NCI-H2107 treated with DMSO at 0.1 percent for 48 hours (cell line): Measurements from ENCODE around the gene ANKS1B.
"Not testable (repeated sequence)": the region's sequence is repeated elsewhere in the genome, so short reads cannot be mapped to it uniquely, and the experiment has no call there.

Experiments
- DNase-seq: peaks from one replicate; lab custom pipeline; 2025; ENCODE audit not compliant: unreplicated experiment; lab: John Stamatoyannopoulos, UW

Gene ANKS1B

DNA sequence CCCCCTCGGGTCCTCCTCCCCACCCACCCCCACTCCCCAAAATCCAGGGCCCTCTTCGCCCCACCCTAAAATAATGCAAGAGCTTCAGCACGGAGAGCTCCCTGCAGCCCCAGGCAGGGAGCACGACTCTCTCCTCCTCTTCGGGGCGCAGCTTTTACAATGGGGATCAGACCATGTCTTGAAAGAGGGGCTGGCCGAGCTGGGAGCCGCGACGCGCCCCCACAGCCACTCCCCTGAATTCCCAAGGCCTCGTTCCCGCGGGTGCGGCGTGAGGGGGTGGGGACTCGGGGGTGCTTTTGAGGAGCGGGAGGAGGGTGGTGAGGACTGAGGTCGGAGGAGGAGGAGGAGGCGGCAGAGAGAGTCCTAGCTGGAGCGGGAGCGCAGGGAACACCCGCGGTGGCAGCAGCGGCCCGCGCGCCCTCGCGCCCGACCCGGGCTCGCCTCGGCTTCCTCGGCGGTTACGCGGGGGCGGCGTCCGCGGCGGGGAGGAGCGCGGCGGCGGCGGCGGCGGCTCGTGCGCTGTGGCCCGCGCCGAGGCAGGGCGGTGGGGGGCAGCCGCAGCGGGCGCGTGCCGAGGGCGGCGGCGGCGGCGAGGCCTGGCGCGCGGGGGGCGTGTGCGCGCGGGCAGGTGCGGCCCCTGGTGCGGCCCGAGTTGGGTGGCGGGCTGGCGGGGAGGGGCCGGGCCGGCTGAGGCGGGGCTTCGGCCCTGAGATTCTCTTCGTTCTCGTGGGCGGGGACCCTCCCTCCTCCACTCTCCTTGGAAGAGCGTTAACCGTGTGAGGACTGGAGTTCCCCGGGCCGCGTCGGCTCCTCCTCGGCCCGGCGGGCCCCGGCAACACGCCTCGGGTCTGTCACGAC is at the start of gene ANKS1B:
Gene ANKS1B, minus strand, starts transcription at position 666 of the 858 bp plus-strand sequence. CDS start 699 bp downstream, outside the sequence.
- peak; percentile 21 for DNase-seq

DNA sequence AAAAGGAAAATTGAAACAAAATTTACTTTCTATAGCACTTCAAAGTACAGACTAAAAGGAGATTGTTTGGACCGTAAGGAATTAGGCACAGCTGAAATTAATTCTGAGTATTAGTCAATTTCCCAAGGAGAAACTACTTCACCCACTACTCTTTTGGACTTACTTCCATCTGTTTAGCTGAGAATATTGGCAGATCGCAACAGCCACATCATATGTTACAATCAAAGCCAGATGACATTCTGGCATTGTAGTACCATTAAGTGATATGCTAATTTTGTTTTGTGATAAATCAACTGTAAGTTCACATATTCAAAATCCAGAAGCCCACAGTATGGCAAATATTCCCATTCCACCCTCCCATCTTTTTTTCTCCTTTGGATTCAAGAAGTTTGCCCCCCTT is 47.1 kb upstream of the ANKS1B start:
- DNase-seq: no peak

GRCh38 chr12:100027671-100028070 is 42.9 kb upstream of the ANKS1B start:
- DNase-seq: no peak

- no peak for DNase-seq
Measured at GRCh38 chr12:100026241-100026640, 41.5 kb upstream of the ANKS1B start.

DNA sequence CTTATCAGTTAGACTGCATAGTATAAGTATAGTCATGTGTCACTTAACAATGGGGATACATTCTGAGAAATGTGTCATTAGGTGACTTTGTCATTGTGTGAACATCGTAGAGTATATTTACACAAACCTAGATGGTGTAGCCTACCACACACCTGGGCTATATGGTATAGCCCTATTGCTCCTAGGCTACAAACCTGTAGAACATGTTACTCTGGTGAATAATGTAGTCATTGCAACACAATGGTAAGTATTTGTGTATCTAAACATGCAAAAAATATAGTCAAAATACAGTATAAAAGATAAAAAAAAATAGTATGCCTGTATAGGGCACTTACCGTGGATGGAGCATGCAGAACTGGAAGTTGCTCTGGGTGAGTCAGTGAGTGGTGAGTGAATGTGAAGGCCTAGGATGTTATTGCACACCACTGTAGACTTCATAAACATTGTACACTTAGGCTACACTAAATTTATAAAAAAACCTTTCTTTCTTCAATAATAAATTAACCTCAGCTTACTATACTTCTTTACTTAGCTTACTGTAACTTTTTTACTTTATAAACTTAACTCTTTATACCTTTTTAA is 40.3 kb upstream of the ANKS1B start:
- no peak for DNase-seq

DNA sequence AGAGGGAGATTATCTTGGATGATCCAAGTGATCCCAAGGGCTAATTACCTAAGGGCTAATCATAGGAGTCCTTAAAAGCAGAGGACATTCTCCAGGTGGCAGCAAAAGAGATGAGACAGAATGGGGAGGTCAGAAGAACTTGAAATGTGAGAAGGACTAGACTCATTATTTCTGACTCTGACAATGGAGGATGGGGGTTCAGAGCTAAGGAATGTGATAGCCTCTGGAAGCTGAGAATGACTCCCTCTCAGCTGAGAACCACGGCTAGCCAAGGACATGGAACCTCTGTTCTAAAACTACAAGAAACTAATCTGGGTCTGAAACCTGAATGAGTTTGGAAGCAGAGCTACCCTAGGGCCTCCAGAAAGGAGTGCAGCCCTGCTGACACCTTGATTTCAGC is 35.6 kb upstream of the ANKS1B start:
- DNase-seq: no peak

DNA sequence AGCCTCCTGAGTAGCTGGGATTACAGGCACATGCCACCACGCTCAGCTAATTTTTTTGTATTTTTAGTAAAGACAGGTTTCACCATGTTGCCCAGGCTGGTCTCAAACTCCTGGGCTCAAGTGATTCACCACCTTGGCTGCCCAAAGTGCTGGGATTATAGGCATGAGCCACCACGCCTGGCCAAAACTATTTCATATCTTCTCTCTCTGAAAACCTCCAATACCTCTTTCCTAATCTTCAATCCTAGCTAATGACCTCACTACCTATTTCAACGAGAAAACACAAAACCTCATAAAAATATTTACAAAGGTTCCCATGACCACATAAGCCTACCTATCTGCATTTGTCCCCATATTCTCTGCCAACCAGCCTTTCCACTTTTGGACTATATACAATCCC is 32.3 kb upstream of the ANKS1B start:
- no peak for DNase-seq

GRCh38 chr12:100016304-100016703 is 31.6 kb upstream of the ANKS1B start:
- DNase-seq: not testable (repeated sequence)

DNA sequence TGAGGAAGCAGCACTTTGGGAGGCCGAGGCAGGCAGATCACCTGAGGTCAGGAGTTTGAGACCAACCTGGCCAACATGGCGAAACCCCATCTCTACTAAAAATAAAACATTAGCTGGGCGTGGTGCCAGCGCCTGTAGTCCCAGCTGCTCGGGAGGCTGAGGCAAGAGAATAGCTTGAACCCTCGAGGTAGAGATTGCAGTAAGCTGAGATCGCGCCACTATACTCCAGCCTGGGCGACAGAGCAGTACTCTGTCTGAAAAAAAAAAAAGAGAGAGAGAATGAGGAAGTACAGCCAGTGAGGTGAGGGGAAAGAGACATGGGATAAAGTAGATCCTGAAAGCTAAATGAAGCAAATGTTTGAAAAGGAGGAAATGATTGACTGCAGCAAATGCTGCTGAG is 21.1 kb upstream of the ANKS1B start:
- DNase-seq: peak; percentile 16

DNA sequence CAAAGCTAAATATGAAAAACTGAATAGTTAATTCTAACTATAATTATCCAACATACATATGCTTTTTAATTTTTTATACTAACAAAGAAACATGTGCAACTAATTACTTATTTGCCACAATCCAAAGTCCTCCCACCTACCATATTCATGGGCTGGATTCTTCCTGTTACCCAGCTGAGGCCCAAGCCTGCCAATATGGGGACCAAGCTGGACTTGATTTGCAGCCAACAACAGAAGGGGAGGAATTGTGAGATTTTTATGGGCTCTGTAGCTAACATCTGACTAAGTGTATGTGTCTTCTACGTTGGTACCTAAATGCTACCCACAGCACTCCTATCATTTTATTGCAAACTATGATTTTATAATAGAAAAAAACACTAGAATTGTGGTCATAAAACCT is 13.1 kb upstream of the ANKS1B start:
- DNase-seq: no peak

DNA sequence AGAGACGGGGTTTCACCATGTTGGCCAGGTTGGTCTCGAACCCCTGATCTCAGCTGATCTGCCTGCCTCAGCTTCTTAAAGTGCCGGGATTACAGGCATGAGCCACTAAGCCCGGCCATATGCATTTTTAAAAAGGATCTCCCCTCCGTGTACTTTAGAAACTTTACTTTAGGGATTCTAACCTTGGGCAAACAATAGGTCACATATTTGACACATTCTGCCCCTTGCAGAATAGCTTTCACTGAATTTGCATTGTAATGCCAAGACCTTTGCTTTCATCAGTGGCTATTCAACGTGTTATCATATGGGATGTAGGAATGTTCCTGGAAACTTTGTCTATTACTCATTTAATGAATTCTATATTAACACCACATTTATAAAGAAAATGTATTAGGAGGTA is 11.4 kb upstream of the ANKS1B start:
- DNase-seq: no peak

DNA sequence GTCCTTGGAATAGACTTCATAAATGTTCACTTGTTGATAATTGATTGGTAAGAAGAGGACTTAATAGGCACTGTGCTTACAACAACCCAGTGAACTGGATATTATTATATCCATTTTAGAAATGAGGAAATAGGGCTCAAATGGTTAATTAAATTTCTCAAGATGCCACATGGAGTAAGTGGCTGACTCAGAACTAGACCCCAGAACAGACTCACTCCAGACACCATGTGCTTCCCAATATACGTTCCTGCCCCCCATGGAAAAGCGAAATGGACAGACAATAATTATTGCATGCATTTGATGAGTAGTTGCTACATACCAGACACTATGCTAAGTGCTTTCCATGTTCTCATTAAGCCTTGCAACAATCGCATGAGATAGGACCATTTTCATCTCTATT is 895 bp upstream of the ANKS1B start:
- DNase-seq: no peak

DNA sequence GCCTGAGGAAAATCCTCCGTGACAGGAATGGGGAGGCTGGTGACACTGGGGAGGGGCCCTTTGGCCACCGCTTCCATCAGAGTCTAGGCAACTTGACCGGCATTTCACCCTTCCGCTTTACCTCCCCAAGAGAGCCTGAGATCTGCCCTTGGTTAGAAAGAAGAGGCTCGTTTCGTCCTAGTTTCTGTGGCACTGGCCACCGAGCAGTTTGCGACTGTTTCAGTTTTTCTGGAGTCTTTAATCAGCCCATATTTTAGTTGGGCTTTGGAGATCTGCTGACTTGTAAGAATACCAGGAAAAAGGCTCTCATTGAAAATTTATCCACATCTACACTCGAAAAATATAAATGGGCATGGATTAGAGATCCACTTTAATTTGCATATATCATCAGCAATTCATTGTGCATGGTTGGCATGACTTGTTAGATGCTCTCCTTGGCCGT is 414 bp upstream of the ANKS1B start:
- no peak for DNase-seq

DNA sequence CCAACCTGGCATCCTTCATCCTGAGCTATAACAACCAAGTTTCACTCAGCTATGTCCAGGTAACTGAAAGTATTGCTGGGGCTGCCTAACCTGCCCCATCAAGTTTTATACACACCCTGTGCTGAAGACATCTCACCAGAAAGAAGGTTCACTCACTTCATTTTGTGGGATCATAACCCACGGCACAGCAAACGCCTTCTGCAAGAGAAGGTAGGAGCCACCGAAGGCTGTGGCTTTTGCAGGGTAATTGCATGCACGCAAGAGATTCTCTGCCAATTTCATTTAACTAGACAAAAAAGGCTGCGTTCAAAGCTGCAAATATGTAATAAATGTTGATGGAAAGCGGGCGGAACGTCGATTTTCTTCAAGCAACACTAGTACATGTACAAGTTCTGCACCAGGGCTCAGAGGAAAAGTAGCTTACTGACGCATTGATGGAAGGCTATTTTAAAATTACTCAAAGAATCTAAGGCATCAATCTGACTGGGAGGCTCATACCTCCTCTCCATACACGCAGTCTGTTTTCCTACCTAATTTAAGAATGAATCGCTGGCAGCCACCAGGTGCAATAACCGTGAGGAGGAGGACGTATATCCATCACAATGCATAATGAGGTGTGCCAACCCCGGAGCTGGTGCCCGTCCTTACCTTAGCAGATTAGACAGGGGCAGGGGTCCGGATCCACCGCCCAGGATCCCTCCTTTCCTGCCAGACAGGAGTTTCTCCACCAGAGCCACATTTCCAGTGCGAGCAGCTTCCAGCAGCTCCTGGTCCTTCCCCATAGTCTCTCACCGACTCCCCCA is 1.1 kb downstream of the ANKS1B start:
- DNase-seq: peak; percentile 40

DNA sequence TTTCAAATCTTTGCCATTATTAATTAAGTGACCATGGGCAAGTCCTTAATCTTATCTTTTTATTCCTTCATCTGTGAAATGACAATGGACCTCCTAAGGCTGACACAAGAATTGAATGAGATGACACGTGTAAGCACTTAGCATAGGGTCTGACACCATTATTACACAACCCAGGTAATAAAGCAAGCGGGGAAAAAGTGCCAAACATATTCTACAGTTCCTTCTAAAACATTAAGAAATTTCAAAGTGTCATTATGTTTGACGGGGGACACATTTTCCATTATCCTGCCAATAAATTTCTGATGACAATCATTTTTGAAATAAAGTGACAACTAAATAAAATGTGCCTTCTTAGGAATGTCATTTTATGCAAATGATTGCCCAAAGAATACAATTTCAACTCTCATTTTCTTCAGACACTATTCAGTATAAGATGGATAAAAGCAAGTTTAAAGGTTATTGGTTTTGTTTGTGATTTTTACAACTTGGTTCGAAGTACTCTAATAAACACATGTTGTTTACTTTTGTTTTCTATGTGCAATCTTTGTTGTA is 3.0 kb downstream of the ANKS1B start:
- DNase-seq: no peak

DNA sequence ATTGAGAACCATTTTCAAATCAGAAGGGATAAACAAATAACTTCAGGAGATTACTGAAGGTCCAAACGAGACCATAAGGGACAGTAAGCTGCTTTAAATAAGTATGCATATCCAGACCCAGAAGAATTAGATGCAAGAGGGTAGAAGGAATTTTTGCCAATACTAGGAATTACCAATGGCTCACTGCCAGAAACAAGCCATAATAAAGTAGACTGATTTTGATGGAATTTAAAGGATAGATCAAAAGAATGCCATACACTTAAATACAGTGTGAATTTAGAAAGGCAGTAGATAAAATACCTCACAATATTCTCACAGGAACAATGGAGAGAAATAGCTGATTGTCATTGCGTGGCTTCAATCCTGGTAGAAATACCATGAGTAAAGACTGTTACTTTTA is 5.3 kb downstream of the ANKS1B start:
- DNase-seq: no peak

- DNase-seq: no peak
Measured at GRCh38 chr12:99978152-99978551, 6.6 kb downstream of the ANKS1B start.

- no peak for DNase-seq
Measured at GRCh38 chr12:99977550-99977949, 7.2 kb downstream of the ANKS1B start.

GRCh38 chr12:99976762-99977161 is 8.0 kb downstream of the ANKS1B start:
- DNase-seq: no peak

- DNase-seq: no peak
Measured at GRCh38 chr12:99975321-99975720, 9.4 kb downstream of the ANKS1B start.

- DNase-seq: no peak
Measured at GRCh38 chr12:99974146-99974545, 10.6 kb downstream of the ANKS1B start.
